GM10847 (cell line): ENCODE measurements around the gene LEFTY1.

Experiments used
- POLR2A ChIP-seq: IDR thresholded peaks from 2 replicates; pipeline ENCODE4 v1.6.1; 2011; ENCODE audit not compliant: insufficient read length; ENCODE audit errors: extremely low read depth

Gene LEFTY1

DNA sequence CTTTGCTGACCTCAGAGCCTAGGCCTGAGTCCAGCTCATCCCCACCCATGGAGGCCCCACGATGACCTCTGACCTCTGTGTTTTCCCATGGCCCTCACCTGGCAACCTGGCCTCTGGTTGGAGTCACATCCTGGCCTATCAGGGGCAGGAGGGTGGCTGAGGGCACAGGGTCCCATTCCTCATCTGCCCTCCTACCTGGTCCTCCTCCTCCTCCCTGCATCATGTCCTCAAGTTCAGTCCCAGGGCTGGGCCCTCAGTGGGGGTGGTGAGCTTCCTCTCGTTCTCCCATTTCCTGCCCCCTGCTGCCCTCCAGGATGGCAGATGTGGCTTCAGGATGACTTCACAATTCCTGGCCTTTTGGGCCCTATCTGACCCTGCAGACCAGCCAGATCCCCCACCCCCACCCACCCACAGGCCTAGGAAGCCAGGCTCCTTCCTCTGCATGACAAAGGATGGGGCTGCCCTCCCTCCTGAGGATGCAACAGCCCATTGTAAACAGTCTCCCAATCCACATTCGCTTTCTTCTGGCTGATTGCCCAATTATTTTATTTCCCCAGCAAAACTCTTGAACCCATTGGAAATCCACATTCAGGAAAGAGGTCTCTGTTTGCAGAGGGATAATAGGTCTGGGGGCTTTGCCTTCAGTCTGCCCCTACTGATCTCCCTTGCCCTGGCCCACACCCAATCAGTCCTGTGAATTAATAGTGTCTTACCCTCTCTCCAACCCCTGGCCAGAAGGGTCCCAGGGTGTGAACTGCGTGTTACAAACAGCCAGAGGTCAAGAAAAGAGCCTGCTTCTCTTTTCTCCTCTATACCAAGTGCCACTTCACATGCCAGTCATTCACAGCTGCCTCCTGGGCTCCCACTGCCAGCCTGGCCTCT lies 10.3 kb upstream of the LEFTY1 start:
- TF ChIP-seq POLR2A = no peak

DNA sequence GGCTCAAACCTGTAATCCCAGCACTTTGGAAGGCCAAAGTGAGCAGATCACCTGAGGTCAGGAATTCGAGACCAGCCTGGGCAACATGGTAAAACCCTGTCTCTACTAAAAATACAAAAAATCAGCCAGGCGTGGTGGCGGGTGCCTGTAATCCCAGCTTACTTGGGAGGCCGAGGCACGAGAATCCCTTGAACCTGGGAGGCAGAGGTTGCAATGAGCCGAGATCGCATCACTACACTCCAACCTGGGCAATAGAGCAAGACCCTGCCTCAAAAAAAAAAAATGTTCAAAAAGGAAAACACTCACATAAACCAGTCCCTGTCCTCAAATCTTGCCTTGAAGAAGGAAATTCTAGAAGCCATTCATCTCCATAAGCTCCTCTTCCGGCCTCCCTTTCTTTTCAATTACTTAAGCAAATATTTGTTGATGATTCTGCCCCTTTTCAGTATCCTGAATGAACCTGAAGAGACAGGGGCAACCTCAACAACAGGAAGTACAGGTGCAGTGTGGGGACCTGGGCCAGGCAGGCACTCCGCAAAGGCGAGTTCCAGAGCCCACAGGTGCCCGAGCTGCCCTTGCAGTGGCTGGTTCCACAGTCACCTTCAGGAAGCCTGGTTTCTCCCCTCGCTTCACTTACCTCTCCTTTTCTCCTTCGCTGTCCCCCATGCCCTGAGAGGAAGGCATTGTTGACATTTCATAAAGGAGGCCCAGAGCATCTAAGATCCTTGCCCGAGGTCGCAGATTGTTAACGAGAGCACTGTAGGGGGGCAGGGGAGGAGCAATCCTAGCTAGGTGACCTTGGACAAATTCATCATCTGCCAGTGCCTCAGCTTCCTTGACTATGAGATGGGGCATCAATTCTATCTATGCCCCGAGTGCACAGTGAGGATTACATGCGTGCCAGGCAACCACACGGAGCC lies 8.9 kb upstream of the LEFTY1 start:
- no peak for TF ChIP-seq POLR2A

DNA sequence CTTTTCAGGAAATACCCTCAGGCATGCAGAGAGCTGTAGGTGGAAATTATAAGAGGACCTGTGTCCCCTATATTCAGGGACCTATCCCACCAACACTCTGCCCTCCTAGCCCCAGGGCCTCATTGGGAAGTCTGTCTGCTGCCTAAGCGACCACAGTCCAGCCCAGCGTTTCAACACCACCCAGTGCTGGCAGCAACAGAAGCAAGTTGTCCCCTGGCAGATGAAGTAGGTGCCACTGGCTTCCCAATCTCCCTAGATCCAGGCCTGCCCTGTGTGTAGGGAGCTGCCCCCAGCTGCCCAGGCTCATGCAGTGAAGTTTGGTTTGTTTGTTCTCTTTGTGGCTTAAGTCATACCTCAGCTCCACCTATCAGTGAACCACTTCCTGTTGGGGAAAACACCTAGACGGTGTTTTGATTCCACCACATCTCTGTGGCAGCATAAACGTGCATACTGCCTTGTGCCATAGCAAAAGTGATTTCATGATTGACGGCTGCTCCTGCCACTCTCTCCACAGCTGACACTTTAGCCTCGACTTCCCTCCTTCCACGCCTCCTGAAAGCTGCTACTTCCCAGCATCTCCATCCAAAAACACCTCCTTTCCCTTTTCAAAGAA lies 8.1 kb upstream of the LEFTY1 start:
- TF ChIP-seq POLR2A = no peak

DNA sequence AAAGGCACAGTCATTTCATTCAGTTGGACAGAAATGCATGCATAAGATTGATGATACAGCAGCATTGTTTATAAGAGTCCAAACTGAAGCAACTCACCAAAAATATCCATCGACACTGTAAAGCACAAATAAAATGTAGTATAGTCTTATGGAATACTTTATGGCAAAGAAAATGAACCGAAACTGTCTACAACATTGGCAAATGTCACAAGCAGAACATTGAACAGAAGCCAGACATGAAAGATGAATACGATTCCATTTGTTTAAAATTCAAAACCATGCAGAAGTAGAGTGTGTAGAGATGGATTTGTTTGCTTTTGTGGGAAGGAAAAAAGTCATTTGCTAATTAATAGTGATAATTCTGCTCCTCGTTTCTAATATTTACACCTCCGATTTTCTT lies 7.5 kb upstream of the LEFTY1 start:
- no peak for TF ChIP-seq POLR2A

DNA sequence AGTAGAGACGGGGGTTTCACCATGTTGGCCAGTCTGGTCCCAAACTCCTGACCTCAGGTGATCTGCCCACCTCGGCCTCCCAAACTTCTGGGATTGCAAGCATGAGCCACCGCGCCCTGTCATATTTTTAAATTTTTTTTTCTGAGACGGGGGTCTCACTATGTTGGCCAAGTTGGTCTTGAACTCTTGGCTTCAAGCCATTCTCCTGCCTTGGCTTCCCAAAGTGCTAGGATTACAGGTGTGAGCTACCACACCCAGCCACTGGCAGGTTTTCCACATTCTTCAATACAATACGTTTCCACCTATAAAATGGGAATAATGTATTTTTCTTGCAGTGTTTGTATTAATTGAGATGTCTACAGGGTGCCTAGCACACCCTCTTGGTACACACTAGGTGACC lies 3.4 kb upstream of the LEFTY1 start:
- TF ChIP-seq POLR2A = no peak

DNA sequence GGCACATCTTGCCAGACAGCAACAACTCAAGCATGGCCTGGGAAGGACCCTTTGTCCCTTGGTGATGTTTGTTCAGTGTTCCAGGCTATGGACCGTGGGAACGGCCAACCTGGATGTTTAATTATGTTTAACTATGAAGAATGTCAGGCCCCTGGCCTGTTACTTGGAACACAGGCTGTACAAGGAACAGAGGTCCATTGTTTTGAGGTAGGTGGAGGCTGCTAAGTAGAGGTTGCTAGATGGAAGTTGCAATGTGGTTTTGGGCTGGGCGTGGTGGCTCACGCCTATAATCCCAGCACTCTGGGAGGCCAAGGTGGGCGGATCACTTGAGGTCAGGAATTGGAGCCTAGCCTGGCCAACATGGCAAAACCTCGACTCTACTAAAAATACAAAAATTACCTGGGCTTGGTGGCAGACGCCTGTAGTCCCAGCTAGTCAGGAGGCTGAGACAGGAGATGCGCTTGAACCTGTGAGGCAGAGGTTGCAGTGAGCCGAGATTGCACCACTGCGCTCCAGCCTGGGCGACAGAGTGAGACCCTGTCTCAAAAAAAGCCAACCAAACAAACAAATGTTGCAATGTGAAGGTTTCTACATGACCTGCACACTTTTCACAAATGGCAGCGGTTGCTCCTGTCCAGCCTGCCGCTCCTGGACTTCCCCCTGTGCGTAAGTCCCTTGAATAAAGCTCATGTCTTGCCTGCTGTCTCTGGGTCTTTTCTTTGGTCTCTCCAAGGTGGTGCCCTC lies 2.5 kb upstream of the LEFTY1 start:
- TF ChIP-seq POLR2A = no peak

DNA sequence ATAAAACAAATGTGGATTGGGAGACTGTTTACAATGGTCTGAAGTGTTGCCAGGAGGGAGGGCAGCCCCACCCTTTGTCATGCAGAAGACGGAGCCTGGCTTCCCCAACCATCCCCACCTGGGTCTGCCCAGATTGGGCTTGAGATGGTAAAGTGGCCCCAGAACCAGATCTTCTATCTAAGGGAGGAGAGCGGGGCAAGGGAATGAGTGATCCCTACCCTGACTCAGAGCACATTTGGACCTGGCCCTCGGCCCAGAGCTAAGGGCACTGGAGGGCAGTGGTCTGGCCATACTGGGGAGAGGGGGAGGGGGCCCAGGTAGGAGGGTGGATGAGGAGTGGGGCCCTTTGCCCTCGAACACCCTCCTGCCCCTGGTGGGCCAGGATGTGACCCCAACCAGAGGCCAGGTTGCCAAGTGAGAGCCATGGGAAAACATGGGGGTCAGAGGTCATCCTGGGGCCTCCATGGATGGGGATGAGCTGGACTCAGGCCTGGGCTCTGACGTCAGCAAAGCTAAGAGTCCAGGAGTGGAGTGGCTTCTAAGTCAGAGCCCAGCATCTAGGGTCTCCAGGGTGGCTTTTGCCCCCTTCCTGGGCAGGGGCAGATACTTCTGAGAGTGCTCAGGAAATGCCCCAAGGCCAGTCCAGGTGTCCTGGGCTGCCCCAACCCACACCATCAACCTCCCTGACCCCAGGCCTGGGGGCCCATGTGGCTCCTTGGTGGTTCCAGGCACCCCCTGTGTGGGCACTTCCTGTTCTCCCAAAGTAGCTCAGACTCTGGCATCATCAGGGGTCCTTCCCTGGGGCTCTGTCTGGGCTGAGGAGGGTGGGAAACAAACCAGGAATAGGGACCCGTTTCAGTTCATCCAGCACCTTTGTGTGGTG lies 1.6 kb upstream of the LEFTY1 start:
- no peak for TF ChIP-seq POLR2A

DNA sequence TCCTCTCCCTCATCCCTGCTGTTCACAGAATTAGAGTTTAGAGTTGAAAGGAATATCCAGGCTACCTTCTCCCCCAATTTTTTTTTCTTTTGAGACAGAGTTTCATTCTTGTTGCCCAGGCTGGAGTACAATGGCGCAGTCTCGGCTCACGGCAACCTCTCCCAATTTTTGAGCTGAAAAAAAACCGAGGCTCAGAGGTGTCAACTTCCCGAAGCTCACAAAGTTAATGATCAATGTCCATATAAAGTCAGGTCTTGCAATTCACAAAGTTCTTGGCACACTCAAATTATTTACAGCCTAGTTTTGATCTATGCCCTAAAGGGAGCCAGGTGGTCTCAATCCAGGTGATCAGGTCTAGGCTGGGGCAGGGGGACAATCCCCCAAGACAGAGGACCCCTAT lies 797 bp upstream of the LEFTY1 start:
- TF ChIP-seq POLR2A = no peak

DNA sequence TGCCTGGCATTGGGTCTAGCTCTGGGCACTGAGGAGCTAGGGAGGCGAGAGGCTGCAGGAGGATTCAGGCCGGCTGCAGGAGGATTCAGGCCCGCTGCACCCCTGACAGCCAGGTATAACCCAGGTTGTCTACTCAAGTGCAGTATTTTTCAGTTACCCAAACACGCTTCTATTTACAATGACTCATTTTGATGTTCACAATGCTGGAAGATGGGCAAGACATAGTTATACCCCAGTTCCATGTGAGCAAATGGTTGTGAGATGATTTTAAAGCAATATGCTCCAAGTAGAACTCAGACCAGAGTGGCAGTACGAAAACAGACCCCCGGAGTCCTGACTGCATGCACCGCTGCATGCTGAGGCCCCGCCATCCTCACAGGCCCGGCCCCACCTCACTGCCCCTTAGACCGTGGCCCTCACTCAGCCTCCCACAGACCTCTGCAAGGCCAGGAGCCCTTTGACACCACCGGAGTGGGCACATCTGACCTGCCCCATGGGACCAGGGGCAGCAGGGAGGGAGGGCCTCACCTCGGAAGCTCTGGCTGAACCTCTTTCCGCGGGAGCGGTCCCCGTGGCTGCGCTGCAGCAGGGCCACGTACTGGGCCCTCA lies 553 bp downstream of the LEFTY1 start:
- no peak for TF ChIP-seq POLR2A

DNA sequence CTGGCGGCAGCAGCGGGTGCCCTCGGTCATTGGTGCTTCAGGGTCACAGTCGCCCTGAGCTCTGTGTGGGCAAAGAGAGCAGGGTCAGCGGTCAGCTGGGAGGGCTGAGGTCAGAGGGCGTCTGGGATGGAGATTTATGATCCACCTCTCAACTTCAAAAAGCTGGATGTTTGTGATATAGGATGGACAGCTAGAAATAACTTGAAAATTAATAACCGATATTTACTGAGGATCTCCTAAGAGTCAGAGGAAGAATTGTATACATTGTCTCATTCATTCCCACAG lies 2.0 kb downstream of the LEFTY1 start:
- TF ChIP-seq POLR2A = no peak

DNA sequence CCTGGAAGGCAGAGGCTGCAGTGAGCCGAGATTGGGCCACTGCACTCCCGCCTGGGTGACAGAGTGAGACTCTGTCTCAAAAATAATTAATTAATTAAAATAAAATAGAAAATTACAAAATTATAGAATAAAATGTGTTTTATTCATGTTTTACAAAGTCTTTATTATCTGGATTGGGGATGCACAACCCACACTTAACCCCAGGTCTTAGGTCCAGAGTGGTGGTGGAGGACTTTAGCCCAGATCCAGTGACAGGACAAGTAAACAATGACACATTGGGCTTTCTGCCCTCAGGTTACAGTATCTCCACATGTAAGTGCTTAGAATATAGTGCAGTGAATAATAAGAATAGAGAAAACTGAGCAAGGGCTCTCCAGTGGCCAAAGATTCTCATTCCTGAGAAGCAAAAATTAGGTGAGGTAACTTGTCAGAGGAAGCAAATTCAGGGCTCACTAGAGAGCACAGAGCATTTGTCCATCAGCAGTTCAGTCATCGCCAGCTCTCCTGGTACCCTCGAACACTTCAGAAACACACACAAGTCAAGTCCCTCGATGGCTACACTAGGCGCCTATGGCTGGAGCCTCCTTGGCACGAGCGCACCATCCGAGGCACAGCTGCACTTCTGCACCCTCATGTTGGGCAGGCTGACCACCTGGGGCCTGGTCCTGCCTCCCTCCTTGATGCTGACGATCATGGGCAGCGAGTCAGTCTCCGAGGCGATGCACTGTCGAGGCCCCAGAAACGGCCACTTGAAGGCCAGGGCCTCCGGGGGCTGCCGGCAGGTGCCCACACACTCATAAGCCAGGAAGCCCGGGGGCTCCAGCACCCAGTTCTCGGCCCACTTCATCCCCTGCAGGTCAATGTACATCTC lies 2.6 kb downstream of the LEFTY1 start:
- TF ChIP-seq POLR2A = no peak

DNA sequence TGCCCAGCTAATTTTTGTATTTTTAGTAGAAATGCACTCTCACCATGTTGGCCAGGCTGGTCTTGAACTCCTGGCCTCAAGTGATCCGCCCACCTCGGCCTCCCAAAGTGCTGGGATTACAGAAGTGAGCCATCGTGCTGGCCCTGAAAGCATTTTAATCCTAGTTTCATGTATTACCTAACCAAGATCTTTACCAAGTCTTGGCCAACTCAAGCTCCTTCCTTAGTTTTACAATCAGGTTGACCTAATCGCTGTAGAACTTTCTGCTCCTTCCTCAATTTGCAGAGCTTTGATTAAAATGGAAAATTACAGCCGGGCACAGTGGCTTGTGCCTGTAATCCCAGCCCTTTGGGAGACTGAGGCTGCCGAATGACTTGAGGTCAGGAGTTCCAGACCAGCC lies 3.6 kb downstream of the LEFTY1 start:
- TF ChIP-seq POLR2A = no peak

DNA sequence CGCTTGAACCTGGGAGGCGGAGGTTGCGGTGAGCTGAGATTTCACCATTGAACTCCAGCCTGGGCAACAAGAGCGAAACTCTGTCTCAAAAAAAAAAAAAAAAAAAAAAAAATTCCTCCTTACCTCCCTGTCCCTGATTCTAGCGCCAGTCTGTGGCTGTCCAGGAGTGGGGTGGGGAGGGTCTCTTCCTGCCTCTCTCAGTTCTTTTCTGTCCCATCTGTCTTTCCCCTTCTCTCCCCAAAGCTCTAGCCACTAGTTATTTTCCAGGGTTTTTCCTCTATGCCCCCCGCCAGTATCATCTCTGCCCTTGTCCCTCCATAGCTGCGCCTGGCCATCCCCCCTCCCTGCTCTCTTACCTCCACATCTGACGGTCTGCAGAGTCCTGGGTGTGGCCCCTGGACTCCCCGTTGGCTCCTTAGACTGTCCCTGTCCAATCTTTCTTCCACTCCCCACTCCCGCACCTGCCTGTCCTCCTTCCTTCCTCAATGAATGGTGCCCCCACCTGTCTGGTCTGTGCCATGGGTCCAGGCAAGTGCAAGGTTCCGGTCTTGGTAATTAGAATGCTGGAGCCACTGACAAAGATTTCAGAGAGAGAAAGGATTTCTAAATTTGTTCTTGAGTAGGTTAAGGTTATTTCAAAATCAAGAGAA lies 5.2 kb downstream of the LEFTY1 start:
- no peak for TF ChIP-seq POLR2A
